Measurements from ENCODE around the gene NKD2.
A peak's percentile ranks its signal among the peaks of the same experiment; 100 is the strongest.
"Not testable (repeated sequence)": the region's sequence is repeated elsewhere in the genome, so short reads cannot be mapped to it uniquely, and the experiment has no call there.

NKD2 gene, protein sequence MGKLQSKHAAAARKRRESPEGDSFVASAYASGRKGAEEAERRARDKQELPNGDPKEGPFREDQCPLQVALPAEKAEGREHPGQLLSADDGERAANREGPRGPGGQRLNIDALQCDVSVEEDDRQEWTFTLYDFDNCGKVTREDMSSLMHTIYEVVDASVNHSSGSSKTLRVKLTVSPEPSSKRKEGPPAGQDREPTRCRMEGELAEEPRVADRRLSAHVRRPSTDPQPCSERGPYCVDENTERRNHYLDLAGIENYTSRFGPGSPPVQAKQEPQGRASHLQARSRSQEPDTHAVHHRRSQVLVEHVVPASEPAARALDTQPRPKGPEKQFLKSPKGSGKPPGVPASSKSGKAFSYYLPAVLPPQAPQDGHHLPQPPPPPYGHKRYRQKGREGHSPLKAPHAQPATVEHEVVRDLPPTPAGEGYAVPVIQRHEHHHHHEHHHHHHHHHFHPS

DNA sequence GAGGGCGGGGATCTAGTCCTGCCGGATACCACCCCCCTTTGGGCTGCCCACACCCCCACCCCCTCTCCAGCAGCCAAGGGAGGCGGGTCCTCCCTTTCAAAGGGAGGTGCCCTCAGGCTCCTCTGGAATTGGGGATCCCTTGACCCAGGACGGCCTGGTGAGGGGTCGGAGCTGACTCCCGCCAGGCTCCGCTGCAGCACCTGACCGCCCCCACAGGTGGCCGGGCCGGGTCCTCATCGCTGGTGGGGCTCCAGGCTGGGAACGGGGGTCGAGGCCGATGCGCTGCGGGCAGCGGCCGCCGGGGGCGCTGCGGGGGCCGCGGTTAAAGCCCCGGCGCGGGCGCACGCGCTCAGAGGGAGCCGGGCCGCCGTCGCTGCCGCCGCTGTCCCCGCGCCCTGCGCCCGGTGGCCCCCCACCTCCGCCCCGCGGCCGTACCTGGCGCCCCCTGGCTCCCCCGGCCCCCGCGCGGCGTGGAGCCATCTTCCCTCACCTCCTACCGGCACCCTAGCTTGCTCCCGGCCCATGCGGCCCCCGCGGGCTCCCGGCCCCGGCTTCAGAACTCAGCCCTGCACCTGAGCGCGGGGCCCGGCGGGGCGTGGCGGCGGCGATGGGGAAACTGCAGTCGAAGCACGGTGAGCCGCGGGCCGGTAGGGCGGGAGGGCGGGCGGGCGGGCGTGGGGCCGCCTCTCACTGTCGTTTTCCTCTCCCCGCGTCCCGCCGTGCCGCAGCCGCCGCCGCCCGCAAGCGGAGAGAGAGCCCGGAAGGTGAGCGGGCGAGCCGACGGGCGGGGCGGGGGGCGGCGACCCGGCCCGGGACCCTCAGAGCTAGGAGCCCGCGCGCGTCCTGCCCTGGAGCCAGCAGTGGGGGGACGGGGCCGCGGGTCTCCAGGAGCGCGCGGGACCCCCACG, at the start of gene NKD2:
Gene NKD2 (plus strand): TSS at position 352 of the 908 bp plus-strand sequence. CDS start 256 bp downstream, at position 608.
- DNase-seq = peak; percentile 64

DNA sequence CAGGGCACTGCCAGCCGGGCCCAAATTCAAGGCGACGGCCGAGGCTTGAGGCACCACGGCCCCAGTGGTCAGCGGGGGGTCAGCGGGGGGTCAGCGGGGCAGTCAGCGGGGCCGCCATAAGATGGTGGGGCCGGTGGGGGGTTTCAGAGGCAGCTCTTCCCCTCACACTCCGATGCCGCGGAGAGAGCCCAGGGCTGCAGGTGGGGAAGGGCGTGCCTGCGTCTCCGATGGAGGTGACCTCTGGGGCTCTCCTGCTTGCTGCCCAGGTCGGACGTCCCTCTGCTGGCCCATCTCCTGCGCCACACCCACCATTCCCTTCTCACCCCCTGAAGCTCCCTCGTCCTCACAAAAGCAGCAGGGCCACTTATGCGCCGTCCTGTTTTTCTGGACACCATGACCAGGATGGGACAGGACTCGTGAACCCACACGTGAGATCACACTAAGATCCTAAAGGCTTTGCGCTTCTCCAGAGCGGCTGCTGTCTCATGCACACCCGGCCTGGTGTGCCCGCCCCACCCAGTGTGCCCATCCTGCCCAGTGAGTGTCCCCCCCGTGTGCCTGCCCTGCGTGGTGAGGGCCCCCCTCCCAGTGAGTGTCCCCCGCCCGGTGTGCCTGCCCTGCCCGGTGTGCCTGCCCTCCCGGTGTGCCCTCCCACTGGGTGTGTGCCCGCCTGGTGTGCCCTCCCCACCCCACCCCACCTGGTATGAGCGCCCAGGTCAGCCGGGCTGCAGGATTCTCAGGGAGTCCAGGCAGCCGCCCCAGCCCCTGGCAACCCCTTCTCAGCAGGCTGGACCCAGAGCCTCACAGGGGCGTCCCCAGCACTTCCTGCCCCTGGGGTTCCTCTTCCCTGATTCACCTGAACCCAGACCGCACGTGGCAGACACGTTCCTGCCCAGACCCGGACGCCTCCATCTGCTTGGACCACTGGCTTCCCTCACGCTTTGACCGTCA, 48.7 kb upstream of the NKD2 start:
- no peak for DNase-seq

DNA sequence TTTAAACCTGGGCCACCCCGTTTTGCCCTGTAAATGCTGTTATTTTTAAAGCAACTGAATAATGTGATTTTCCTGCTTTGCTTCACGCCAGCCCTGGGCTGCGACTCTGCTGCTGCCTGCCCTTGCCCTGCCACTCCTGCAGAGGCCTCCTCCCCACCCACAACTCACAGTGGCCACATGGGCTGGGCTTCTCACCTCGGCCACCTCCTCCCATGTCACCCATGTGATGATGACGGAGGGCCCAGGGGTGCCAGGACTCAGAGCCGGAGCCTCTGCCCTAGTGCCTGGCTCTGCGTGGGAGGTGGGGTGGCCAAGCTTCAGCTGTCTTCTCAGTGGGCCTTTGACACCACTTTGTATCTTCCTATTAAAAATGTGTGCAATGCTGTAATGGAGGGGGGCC, 48.1 kb upstream of the NKD2 start:
- no peak for DNase-seq

DNA sequence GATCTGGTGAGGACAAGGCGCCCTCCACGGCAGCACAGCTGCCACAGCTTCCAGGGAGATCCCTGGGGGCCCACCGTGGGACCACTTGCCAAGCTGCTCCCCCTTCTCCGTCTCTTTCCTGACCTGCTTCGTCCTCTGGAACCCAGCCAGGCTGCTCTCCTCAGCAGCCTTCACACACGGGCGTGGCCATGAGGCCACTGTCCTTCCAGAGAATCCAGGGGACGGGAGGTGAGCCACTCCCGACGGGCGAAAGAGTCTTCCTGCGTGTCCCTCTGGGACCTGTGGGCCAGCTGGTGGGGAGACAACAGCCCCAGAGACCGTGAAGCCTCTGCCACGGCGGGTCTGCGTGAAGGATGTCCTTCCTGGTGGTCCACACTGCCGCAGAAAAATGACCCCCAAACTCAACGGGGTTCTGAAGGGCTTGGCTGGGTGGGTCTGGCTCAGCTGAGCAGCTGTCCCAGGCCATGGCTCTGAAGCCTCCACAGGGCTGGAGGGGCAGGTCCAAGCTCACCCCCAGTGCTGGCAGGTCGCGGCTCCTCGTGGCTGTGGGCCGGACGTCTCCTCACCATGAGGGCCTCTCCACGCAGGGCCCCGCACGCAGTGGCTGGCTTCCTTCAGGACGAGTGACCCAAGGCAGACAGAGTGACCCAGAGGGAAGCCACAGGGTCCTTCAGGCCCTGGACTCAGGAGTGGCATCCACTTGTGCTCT, 47.4 kb upstream of the NKD2 start:
- DNase-seq = no peak

DNA sequence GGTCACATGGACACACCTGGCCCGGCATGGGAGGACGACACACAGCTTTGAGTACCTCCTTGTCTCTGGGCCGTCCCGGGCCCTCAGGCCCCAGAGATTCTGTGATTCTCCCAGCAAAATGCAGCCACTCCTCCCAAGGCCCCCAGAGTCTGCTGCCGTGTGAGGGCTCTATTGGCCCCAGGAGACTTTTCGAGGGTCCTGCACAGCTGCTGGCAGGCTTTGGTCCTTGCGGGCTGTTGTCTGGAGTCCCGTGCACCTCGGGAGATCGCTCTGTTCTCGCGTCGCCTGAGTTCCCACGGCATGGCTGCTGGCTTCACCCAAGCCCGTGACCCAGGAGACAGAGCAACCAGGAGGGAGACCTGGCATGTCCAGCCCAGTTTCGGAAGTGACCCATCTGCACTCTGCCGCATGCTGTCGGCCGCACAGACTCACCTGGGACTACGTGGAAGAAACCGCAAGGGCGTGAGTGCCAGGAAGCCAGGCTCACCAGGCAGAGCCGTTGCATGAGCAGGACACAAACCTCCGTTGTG, 46.8 kb upstream of the NKD2 start:
- no peak for DNase-seq

DNA sequence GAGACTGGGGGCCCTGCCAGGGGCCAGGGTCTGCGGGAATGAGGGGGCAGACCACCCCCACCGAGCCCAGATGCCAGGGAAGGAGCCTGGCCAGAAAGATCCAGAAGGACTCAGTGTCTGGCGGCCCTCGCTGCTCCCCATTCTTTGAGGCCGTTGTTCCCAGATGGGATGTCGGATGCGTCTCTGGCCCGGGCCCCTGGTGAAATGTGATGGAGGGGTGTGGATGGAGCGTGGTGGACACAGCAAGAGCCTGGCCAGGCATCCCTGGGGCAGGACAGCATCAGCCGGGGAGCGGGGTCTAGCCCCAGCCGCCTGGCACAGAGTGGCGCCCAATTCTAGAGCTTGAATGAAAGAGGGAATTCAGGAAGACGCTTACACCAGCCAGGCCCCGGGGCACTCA, 46.2 kb upstream of the NKD2 start:
- DNase-seq = no peak

DNA sequence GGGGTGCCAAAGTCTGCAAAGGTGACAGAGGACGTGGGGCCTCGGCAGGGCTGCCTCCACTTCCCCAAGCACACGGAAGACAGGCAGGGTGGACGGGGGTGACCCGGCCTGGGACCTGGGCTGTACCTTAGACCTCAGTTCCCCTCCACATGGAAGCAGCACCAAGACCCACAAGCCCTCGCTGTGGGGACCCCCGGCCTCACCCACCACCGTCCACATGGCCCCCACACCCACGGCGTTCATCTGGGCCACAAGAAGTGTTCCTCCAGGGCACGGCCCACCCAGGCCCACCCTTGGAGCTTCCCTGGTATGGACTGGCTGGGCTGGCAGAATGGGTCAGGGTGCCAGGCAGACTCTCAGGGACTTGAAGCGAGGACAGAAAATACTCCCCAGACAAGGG, 45.8 kb upstream of the NKD2 start:
- no peak for DNase-seq

DNA sequence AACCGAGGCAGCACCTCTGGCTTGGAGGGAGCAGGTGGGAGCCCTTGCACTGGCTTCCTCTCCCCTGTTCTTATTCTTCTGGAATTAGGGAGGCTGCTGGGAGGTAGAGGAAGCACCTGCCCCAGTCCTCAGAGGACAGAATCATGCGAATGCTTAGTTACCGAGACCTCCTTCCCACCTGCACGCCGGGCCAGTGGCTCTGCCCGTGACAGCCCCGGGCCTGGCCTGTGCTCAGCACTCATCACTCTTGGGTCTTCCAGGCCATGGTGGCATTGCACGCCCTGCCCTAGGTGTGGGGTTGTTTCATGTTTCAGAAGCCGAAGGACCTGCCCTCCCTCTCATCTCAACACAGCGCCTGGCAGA, 45.3 kb upstream of the NKD2 start:
- DNase-seq = no peak

DNA sequence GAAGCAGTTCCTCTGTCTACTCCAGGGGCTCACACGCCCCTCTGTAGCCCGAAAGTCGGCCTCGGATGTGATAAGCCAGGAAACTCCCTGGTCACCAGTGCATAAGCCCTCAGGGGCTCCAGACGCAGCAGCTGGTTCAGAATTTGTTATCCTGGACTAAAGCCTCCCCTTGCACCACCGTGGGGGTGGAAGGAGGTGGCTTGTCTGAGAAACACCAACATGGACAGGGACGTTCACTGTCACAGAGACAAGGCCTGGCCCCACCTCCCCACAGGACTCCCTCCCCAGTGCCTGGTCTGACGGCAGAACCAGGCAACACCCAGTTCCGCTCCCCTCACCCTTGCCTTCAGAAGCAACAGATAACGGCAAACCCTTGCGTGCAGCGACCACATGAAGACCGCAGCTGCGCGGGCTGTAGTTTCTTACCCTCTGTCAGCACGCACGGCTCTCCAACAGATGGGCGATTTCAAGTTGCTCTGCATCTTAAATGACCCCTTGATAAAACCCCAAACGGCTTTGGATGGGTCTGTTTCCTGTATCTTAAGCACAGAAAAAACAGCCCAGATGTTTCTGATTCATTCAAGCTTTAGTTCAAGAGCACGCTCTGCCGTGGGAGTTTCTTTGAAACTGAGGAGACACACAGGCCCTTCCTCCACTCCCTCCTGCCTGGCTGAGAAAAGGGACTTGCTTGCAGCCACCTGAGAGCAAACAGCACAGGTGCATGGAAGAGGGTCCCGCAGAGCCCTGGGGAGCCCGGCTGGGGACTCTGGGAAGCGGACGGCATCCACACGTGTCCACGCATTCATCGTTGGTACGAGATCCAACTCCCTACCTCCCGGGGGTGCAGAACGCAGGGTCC, 44.7 kb upstream of the NKD2 start:
- peak; percentile 44 for DNase-seq

DNA sequence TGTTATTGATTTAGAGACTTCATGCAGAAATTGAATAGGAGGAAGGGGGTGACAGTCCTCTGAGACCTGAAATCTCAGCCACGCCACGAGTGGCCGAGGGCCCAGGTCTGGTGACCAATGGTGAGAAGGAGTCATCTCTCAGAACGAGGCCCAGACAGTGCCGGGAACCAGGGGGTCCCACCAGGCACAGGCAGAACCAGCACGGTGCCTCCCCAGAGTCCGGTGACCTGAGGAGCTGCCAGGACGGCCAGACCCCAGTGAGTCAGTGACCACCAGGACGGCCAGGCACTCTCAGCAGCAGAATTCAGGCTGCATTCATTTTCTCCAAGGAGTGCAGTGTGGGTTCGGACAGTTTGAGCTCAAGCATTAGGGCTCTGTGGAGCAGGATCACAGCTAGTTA, 43.8 kb upstream of the NKD2 start:
- no peak for DNase-seq

DNA sequence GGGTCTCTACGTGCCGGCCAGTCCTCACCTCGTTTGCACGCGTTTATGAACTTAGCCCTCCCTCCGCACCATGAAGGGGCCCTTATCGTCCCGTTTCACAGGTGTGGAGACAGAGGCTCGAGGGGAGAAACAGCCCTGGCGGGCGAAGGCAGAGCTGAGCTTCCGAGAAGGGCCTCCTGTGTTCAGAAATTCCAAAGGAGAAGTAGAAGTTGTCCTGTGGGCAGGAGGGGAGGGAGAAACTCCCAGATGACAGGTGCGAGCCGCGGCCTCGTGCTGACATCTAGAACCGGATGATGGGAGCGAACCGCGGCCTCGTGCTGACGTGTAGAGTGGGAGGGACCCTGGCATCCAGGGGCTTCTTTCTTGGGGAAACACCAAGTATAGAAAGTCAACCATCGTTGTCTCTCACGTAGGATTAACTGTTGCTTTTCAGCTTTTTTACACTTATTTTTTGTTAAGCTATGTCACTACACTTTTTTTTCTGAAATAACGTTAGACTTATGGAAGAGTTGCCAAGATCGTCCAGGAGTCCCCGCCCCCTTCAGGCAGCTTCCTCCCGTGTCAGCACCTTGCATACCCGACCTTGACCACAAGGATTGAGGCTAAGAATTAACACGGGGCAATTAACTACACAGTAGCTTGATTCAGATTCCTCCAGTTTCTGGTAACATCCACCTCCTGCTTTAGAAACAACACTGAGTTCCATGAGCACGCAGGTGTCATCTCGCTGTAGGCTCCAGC, 42.8 kb upstream of the NKD2 start:
- DNase-seq = no peak

DNA sequence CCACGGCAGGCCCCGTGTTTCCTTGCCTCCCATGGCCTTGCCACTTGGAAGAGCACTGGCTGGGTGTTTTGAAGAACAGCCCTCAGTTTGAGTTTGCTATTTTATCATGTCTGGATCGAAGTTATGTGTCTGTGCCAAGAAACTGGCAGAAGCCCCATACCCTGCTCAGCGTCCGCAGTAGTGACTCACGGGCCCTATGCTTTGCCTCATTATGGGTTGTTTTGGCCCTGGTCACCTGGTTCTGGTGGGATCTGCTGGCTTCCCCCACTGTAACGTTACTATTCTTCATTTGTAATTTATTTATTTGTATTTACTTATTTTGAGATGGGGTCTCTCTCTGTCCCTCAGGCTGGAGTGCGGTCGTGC, 42.3 kb upstream of the NKD2 start:
- DNase-seq = no peak

DNA sequence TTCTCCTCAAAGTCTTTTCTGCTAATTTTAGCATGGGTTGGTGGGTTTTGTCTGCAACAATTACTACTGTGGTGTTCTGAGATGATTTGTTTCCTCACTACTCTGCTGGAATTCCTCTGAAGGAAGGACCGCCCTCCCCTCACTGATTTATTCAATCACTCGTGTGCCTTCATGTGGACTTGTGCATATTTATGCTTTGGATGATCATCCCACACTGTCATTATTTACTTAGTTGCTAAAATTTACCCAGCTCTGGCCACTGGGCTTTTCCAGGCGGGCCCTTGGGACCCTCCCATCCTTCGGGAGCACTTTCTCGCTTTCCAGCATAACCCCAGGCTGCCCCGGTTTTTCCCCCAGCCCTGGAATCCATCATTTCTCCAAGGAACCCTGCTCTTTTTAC, 41.7 kb upstream of the NKD2 start:
- no peak for DNase-seq

DNA sequence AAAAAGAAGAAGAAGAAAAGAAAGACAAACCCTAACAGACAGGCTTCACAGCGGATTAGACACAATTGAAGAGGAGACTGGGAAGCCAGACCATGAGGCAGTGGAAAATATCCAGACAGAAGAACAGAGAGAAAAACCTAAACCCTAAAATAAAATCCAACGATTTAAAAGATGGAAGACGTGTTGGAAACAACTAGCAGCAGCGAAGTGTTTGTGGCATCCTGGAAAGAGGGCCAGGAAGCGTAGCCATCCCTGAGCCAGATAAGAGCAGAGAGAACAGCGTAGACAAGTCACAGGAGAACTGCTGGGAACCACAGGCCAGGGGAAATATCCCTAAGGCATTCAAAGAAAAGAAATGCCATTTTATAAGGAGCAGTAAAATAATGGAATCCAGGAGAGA, 39.7 kb upstream of the NKD2 start:
- DNase-seq = no peak

DNA sequence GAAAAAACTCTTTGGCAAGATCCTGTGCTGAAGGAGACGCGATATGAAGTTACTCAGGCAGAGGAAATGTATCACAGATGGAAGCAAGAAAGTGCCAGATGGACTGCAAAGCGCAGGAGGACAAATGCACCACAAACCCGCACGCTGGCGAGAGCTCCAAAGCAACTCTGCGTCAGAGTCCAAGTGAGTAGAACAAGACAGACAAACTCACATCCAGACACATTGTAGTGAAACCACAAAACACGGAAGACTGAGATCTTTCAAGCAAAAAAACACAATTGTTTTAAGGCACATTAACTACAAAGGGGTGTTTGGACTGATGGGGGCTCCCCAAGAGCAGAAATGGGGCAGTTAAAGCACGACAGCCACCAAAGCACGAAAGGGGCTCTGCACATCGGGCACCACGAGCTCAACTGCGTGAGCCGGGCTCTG, 39.2 kb upstream of the NKD2 start:
- no peak for DNase-seq

DNA sequence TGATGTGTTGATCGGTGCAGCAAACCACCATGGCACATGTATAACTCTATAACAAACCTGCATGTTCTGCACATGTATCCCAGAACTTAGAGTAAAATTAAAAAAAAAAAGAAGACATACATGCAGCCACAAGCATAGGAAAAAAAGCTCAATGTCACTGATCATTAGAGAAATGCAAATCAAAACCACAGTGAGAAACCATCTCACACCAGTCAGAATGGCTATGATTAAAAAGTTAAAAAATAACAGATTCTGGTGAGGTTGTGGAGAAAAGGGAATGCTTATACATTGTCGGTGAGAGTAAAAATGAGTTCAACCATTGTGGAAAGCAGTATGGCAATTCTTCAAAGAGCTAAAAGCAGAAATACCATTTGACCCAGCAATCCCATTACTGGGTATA, 36.0 kb upstream of the NKD2 start:
- DNase-seq = not testable (repeated sequence)

DNA sequence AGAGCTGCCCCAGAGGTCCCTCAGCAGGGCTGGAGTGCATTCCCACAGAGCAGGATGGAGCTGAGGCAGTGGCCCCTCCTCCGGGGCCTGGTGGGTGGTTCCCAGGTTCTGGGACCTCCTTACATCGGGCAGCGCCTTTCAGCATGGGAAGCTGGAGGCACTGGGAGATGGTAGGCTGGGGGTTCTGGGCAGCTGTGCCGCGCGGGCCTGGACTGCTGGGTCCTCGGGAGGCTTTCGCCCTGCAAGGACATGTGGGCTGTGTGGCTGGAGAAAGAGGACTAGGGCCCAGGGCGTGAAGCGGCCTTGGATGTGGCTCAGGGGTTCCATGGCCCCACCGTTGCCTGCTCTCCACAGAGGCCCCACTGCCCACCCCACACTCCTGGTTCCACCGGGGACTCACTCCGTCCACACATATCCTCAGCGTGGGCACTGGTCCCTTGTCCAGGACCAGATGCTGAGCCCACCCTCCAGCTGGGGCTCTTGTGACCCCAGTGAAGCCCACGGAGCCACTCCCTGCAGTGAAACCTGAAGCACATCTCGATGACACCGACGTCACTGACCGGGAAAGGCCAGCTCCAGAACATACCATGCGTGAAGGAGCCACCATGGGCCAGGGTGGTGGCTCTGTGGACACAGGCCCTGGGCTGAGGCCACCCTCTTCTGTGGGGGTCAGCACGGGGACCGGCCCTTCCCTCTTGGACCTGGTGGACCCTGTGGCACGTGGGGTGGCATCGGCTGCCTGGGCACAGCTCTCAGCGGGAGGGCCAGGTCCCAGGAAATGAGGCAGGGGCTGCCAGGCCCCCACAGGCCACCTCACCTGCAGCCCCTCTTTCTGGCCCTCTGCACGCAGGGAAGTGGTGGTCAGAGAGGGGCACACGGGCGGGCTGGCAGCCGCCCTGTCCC, 31.5 kb upstream of the NKD2 start:
- DNase-seq = no peak

DNA sequence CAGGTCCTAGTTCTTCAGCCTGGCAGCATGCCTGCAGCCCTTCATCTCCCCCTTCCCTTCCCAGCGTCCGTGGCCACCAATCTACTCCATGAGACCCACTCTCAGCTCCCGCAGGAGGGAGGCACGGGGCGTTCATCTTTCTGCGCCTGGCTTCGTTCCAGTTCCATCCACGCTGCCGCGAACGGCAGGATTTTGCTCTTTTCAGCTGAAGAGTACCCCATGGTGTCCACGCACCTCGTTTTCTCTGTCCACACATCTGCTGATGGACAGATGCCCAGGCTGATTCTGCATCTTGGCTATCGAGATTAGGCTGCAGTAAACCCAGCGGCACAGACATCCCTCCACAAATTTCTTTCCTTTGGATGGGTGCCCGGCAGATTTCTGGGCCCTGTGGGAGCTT, 30.5 kb upstream of the NKD2 start:
- DNase-seq = no peak

DNA sequence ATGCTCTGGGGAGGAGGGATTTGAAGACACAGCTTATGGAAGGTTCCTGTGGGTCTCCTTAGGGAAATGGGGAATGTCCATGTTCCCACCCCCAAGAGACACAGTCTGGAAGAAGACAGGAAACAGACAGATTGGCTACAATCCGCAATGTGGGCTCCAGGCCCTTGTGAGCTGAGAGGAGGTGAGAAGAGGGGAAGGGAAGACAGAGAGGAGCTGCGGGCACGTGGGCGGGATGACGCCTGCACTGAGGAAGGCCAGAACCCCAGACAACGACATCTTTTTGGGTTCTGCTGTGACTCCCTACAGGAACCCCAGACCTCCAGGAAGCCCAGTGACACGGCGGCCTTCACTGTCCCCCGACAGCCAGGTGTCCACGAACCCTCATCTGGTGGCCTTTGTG, 29.9 kb upstream of the NKD2 start:
- no peak for DNase-seq

Data from activated naive CD4-positive, alpha-beta T cell treated with anti-CD3 and anti-CD28 coated beads, Interleukin-2, amount 50 U/mL, for 16 hours (primary cell).